ENCODE data around the gene FAM210A. TPM values are rescaled to one million over a fixed set of nuclear protein-coding genes. Genes with fewer than 3 reads are reported as not detected.

FAM210A gene
- total and polyA plus RNA-seq, 2 of the 4 experiments (the other 2 are of a cell fraction): 9.8 to 25.3 TPM

GRCh38 chr18:13628211-13628610 is 98.1 kb downstream of the FAM210A start:
- ChIA-PET CTCF (no interaction called here), POLR2A (ENCODE audit: unreplicated experiment) (no interaction called here)
- H3K4me2 ChIP-seq (ENCODE audit: low read depth, low read length): no peak overlapping the region
- H2BK5ac ChIP-seq (ENCODE audit: low read depth, low read length, poor library complexity, severe bottlenecking): no peak overlapping the region
- no peaks in the 10 kb centered on the region for H3K4me1 ChIP-seq (ENCODE audit: control insufficient read depth, insufficient read depth, low read length)
- H3K9me3 ChIP-seq (ENCODE audit: control insufficient read depth, insufficient read depth, low read length): no peaks in the 10 kb centered on the region
- no peaks in the 10 kb centered on the region for H3K9me1 ChIP-seq (ENCODE audit: insufficient read depth, low read length)
- H3K9ac ChIP-seq (ENCODE audit: low read depth, low read length): no peak overlapping the region
- H4K20me1 ChIP-seq (ENCODE audit: insufficient read depth, low read length): no peaks in the 10 kb centered on the region
- H3K27ac ChIP-seq (ENCODE audit: insufficient read depth, low read length): no peak overlapping the region
- no peak overlapping the region for H2BK120ac ChIP-seq (ENCODE audit: low read depth, low read length)
- no peak overlapping the region for H3K4me3 ChIP-seq (ENCODE audit: insufficient read depth, low read depth, low read length)
- H3K36me3 ChIP-seq (ENCODE audit: control insufficient read depth, insufficient read depth, low read length): no peaks in the 10 kb centered on the region
- DNase-seq (no peak), ATAC-seq (ENCODE audit: low read depth) (no peak)
- WGBS, 2 experiments (ENCODE audit: extremely low coverage in 2 of 2, insufficient read length in 1 of 2): no CpG with 5 or more reads among the region's 9 CpGs
- H3K14ac ChIP-seq (replicated peaks; ENCODE audit: low read depth, low read length): no peak overlapping the region
- intact Hi-C loops (cut with micrococcal nuclease): no loop called here
- no peak overlapping the region for H3K56ac ChIP-seq (ENCODE audit: extremely low read depth, insufficient read depth, low read length)
- dilution Hi-C loops (cut with HindIII; ENCODE audit: low sequenced_read_pairs, unreplicated experiment): no loop called here
- TF ChIP-seq CEBPB (IDR thresholded peaks at IDR 0.05; ENCODE audit: low read depth, low read length) (no peak), POLR2A (IDR thresholded peaks at IDR 0.05; ENCODE audit: low read depth, low read length) (no peak), CTCF (conservative IDR thresholded peaks at IDR 0.05; ENCODE audit: low read depth, low read length) (no peak), BHLHE40 (IDR thresholded peaks at IDR 0.05; ENCODE audit: low read depth, low read length) (no peak), FOS (IDR thresholded peaks at IDR 0.05; ENCODE audit: low read depth, low read length) (no peak), RFX5 (IDR thresholded peaks at IDR 0.05; ENCODE audit: low read depth, low read length) (no peak), RCOR1 (IDR thresholded peaks at IDR 0.05; ENCODE audit: insufficient replicate concordance, low read length) (no peak), MAFK (IDR thresholded peaks at IDR 0.05; ENCODE audit: low read depth, low read length) (no peak), RAD21 (IDR thresholded peaks at IDR 0.05; ENCODE audit: low read length) (no peak), ELK1 (IDR thresholded peaks at IDR 0.05; ENCODE audit: borderline replicate concordance, low read depth, low read length) (no peak), USF2 (IDR thresholded peaks at IDR 0.05; ENCODE audit: low read depth, low read length) (no peak), MXI1 (IDR thresholded peaks at IDR 0.05; ENCODE audit: borderline replicate concordance, low read depth, low read length) (no peak), SMC3 (IDR thresholded peaks at IDR 0.05; ENCODE audit: low read depth, low read length) (no peak), MAZ (IDR thresholded peaks at IDR 0.05; ENCODE audit: borderline replicate concordance, low read depth, low read length) (no peak)
- no peak overlapping the region for H4K8ac ChIP-seq (ENCODE audit: low read depth in 2 of 2, low read length in 2 of 2)
- H3K4ac ChIP-seq (ENCODE audit: low read depth, low read length): no peak overlapping the region
- in situ Hi-C loops (cut with MboI; ENCODE audit: low sequenced_read_pairs): loop anchor here (25.0 kb wide), 2 partner anchors 616 to 866 kb away; no protein-coding TSS in a partner anchor
- no peak overlapping the region for H4K5ac ChIP-seq (ENCODE audit: low read depth, low read length)
- H2BK20ac ChIP-seq (ENCODE audit: low read depth, low read length): no peak overlapping the region
- H2AK9ac ChIP-seq (replicated peaks; ENCODE audit: low read depth, low read length, poor library complexity): no peak overlapping the region
- H3K79me1 ChIP-seq (ENCODE audit: low read depth in 1 of 2, low read length in 2 of 2): no peaks in the 10 kb centered on the region
- H4K91ac ChIP-seq (ENCODE audit: insufficient read depth, low read depth, low read length): no peak overlapping the region
- H3K27me3 ChIP-seq (ENCODE audit: control insufficient read depth, insufficient read depth, low read length): peaks cover 6% of the 10 kb centered on the region
- H2AFZ ChIP-seq (replicated peaks; ENCODE audit: low read length, poor library complexity): no peak overlapping the region
- H3K18ac ChIP-seq (ENCODE audit: low read depth, low read length): no peak overlapping the region
- H2BK15ac ChIP-seq (ENCODE audit: low read depth, low read length): no peak overlapping the region
- no TSS peak for BruUV-seq (replicated peaks)
- no peak overlapping the region for H3K23ac ChIP-seq (ENCODE audit: low read depth, low read length)
- no peak overlapping the region for H2AK5ac ChIP-seq (ENCODE audit: low read depth, low read length)

Data from IMR-90 (cell line).